GM18517 (cell line): Measurements from ENCODE around the gene TUB.

Experiments used
- ATAC-seq: cut with Tn5 transposase; IDR thresholded peaks from one replicate; pipeline ENCODE4 v1.9.1; 2021; ENCODE audit warnings: mild to moderate bottlenecking, moderate library complexity; ENCODE audit not compliant: unreplicated experiment

Gene TUB

GRCh38 chr11:8045839-8046238 lies 35.2 kb upstream of the TUB start:
- no peak for ATAC-seq

GRCh38 chr11:8047382-8047781 lies 33.6 kb upstream of the TUB start:
- no peak for ATAC-seq

DNA sequence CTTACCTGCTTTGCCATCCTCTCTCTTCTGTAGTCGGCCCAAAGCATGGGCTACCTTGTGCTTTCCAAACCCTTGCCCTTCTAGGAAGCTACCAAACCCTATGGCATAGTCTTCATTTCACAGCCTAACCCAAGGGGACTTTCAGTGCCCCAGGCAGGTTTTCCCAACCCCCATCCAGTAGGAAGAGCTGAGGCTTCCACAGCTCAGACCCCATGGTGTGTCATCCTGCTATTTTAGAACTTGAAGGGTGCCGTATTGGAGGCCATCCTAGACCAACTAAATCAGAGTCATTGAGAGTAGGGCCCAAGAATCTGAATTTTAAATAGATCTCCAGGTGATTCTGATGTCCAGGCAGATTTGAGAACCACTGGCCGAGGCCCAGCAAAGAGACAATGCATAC lies 31.9 kb upstream of the TUB start:
- ATAC-seq, result no peak

GRCh38 chr11:8055091-8055835 lies 25.7 kb upstream of the TUB start:
- ATAC-seq, result no peak

GRCh38 chr11:8055836-8056526 lies 25.0 kb upstream of the TUB start:
- ATAC-seq, result no peak

DNA sequence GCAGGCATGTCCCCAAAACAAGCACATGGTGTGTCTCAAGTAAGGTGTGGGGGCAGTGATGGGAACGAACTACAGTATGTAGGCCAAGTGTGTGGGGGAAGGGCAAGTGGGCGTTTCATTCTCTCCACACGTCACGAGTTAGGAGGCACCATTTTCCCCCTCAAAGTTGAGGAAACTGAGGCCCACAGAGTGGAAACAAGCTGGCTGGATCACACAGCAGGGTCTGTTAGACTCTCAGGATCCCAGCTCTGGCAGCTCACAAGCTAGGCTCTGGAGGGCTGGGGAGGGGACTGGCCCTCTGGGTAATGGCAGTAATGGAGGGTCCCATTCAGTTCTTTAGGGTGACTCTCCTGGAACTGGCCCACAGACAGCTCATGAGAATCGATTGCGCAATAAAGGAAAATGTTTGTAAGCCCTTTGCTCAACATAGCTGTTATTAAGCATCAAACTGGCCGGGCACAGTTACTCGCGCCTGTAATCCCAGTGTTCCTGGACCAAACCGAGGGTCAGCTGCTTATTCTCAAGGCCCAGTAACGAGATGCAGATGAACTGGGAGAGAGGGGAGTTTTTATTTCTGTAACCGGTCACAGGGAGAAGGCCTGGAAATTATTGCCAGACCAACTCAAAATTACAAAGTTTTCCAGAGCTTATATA lies 24.1 kb upstream of the TUB start:
- no peak for ATAC-seq

- ATAC-seq, result no peak
Observed at GRCh38 chr11:8058216-8058615, 22.8 kb upstream of the TUB start.

- no peak for ATAC-seq
Observed at GRCh38 chr11:8059030-8059429, 22.0 kb upstream of the TUB start.

GRCh38 chr11:8059571-8060011 lies 21.4 kb upstream of the TUB start:
- no peak for ATAC-seq

GRCh38 chr11:8060146-8060719 lies 20.8 kb upstream of the TUB start:
- no peak for ATAC-seq

DNA sequence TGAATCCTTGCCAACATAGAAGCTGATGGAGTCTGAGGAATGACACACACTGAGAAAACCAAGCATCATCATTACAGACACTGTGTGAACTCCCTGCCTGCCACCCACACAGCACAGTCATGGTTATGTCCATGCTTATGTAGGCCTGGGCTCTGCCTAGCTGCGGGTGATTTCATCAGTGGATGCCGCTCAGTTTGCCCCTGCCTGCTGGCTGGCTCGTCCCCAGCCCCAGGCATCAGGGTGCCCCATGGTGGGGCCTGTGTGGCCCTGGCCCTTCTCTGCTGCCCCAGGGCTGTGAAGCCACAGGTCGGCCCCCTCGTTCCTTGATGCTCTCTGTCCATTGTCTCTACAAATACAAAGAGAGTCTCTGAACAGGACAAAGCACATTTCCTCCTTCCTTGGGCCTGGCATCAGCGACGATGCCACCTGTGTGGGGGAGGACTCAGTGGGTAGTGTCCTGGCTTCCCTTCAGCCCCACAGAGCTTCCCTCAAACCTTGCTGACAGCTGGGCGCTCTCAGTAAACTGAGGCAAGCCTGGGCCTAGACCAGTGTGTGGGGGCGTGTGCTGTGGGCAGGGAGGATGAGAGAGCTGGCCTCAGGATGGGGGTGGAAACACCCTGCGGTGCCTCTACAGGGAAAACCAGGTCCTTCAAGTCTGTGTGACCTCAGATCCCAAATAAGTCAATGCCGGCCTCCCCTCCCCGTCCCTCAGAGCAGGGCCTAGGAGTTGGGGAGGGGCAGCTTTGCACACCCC lies 20.0 kb upstream of the TUB start:
- no peak for ATAC-seq

DNA sequence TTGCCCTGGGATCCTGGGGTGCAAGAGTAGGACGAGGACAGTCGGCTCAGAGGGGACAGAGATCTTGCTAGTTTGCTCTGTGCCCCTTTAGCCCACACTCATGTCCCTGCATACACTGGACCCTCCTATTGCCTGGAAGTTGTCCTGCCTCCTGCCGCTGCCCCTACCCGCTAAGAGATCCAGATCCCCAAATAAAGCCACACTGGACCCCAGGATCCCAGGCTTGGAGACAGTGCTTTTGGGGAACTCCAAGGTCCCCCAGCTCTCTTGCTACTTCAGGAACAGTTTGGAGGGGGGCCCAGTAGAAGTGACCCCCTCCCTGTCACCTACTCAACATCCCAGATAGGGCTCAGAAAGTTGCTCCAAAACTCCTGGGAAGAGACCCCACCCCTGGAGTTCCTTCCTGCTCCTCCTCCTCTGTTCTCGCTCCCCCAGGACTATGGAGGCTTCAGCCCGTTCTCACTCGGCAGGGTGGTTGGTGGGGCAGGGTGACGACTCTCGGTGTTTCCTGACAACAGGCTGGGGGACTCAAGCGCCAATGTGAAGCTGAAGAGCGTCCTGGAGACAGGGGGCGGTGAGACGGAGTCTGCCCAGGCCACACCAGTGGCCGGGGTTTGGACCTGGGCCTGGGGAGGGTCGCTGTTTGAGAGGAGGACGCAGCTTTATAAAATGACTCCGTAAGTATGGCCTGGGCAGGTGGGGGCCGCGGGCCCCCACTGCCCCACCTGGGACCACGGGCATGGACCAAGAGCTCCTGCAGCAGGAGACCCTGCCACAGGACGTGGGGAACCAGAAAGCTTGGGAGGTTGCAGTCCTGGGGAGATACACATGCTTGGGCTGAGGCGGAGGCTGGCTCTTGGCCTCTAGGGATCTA lies 19.2 kb upstream of the TUB start:
- no peak for ATAC-seq

GRCh38 chr11:8062781-8063257 lies 18.2 kb upstream of the TUB start:
- ATAC-seq, result no peak

DNA sequence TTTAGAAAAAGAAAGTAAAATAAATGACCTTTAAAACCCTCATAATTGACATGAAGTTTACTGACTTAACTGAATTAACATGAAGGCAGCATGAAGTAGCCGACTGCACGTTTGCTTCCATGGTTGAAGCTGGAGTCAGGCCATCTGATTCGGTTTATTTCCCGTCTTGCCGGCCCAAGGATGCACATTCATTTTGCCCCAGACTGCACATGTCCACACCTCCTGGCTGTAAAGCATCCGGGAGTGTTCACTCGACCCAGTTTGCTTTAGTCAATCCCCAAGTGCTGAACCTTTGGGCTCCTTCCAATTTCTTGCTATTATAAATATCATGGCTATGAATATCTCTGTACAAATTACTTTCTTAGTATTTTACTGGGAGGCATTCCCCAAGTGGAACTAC lies 17.7 kb upstream of the TUB start:
- no peak for ATAC-seq

DNA sequence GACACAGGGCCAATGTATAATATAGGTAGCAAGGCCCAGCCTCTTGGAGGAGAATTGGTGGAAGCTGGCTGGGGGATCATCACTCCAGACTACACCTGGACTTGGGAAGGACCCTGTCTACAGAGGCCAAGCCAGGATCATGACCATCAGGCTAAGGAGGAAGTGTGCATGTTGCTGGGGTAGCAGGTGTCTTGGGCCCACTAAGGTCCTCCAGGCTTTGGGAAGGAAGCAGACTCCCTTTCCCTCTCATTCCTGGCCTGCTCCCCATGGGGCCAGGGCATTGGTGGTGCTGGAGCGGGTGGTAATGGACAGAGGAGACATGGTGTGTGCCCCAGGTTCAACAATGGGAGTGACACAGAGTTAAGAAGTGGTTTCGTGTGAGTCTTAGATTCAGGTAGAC lies 16.0 kb upstream of the TUB start:
- no peak for ATAC-seq

GRCh38 chr11:8066036-8066910 lies 14.7 kb upstream of the TUB start:
- ATAC-seq, result no peak

GRCh38 chr11:8066911-8067455 lies 14.0 kb upstream of the TUB start:
- ATAC-seq, result no peak

DNA sequence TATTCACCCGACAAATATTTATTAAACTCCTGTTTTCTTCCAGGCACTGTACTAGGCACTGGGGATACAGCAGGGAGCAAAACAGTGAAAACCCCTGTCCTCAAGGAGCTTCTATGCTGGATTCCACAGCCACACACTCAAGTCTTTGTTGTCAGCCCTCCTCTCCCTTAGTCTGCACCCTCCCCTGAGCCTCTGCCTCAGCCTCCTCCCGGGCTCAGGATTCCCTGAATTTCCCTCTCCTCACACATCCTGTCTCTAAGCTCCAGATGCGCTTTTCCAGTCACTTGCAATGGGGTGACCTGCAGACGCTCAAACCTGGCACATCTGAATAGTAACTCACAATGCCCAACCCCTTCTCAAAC lies 13.5 kb upstream of the TUB start:
- ATAC-seq, result no peak
